ENCODE measurements around the gene CLEC4G. TPM values are rescaled to one million over a fixed set of nuclear protein-coding genes. Genes with fewer than 3 reads are reported as not detected.

The CLEC4G gene
- total and polyA plus RNA-seq, 5 experiments from 2014 or later: not detected

GRCh38 chr19:7734220-7735203, 2.6 kb upstream of the CLEC4G start:
- Mint-ChIP-seq H3K27ac (no peak overlapping the region), H3K4me1 (peaks cover 2 to 20% (median 14%) of the 10 kb centered on the region in 4 donors), H3K27me3 (peaks cover 6 to 20% (median 13%) of the 10 kb centered on the region in 5 donors), H3K4me3 (no peak overlapping the region), H3K36me3 (no peaks in the 10 kb centered on the region), H3K9me3 (no peaks in the 10 kb centered on the region)
- DNase-seq: no peak
- no peak for ATAC-seq
- POLR2A ChIA-PET: interaction anchor here (0.7 kb wide), 1 partner anchor 64 kb away, joined by 3 read pairs; no protein-coding TSS in a partner anchor

- H3K27me3 Mint-ChIP-seq: peaks cover 13 to 31% (median 25%) of the 10 kb centered on the region in 5 donors
- DNase-seq (no peak), ATAC-seq (no peak)
- H3K4me1 Mint-ChIP-seq: peaks cover 4 to 30% (median 21%) of the 10 kb centered on the region in 4 donors
- POLR2A ChIA-PET: no interaction called here
- no peak overlapping the region for H3K4me3 Mint-ChIP-seq
- H3K36me3 Mint-ChIP-seq: peaks cover 0 to under 1% (median 0%) of the 10 kb centered on the region in 3 donors
- H3K9me3 Mint-ChIP-seq: no peaks in the 10 kb centered on the region
- H3K27ac Mint-ChIP-seq: no peak overlapping the region
These were observed 1.5 kb upstream of the CLEC4G start for GRCh38 chr19:7733376-7733775.

- DNase-seq: no peak
- Mint-ChIP-seq H3K9me3 (no peaks in the 10 kb centered on the region), H3K4me3 (peak overlapping the region in 2 of 10 donors; percentile 12 to 46), H3K27ac (peak overlapping the region in 1 of 10 donors; percentile 21), H3K27me3 (peaks cover 22 to 46% (median 36%) of the 10 kb centered on the region in 5 donors), H3K36me3 (peaks cover 0 to 3% (median 0%) of the 10 kb centered on the region in 3 donors), H3K4me1 (peaks cover 6 to 28% (median 24%) of the 10 kb centered on the region in 4 donors)
- ATAC-seq: no peak
- POLR2A ChIA-PET: interaction anchor here (1.2 kb wide), 1 partner anchor 10 kb away, joined by 3 read pairs; no protein-coding TSS in a partner anchor
These were observed 295 bp downstream of the CLEC4G start for GRCh38 chr19:7731615-7732014.

DNA sequence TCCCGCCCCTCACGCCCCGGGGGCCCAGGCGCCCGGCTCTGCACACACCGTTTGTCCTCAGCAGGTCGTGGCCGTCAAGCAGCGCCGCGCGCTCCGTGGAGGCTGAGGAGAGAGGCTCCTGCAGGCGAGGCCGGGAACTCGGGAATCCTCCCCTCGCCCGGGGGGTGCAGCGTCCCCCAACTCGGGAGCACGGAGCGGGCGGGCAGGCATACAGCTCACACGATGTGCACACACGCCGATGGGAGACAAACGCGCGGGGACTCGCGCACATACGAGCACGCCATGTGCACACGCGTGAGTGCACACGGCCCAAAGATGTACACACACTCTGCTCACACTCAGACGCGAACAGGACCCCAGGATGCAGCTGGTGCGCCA, 703 bp downstream of the CLEC4G start:
- no peak overlapping the region for H3K27ac Mint-ChIP-seq
- peaks cover 0 to 3% (median 0%) of the 10 kb centered on the region in 3 donors for H3K36me3 Mint-ChIP-seq
- ATAC-seq: no peak
- DNase-seq: no peak
- H3K4me1 Mint-ChIP-seq: peaks cover 6 to 28% (median 22%) of the 10 kb centered on the region in 4 donors
- POLR2A ChIA-PET: interaction anchor here (0.6 to 1.2 kb wide), 2 partner anchors 9 to 14 kb away, joined by 3 to 4 read pairs; no protein-coding TSS in a partner anchor
- peak overlapping the region in 1 of 10 donors; percentile 46 for H3K4me3 Mint-ChIP-seq
- H3K27me3 Mint-ChIP-seq: peaks cover 22 to 50% (median 36%) of the 10 kb centered on the region in 5 donors
- no peaks in the 10 kb centered on the region for H3K9me3 Mint-ChIP-seq

DNA sequence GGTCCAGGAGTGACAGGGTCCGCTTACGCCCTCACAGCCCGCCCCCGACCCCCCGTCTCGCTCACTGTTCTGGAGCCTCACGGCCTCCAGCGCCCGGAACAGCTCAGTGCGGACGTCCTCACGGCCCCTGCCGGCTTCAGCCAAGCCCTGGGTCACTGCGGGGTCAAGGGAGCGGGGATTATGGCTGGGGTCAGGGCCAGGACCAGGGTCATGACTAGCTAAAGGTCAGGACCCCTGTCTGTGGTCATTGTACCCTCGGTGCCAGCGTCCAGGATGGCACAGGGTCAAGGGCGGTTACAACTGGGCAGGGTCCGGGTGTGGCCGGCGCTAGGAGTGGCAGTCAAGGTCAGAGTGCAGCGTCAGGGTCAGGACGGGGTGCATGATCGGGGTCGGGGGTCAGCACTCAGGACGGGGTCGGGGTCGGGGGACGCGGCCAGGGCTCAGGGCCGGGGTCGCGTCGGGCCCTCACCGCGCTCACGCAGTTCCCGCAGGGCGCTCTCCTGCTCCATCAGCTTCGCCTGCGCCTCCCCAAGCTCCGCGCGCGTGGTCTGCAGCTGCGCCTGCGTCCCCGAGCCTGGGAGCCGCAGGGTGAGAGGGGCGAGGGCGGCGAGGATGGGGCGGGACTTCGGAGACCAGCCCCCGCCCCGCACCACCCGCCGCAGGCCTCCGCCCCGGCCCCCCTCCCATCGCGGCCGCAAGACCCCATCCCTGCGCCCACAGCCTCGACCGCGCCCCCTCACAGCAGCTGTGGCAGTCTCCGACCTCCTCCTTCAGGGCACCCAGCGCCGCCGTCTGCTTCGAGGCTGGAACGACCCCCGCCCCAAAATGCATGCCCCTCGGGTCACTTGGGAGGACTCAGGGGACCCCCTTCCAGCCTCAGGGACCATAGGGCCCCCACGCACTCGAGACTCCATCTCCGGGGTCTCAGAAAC, 1.4 kb downstream of the CLEC4G start:
- H3K9me3 Mint-ChIP-seq: no peaks in the 10 kb centered on the region
- DNase-seq (no peak), ATAC-seq (peak; percentile 20 to 49)
- H3K27ac Mint-ChIP-seq: no peak overlapping the region
- peak overlapping the region in 6 of 10 donors; percentile 10 to 82 (median 64) for H3K4me3 Mint-ChIP-seq
- H3K27me3 Mint-ChIP-seq: peaks cover 22 to 51% (median 36%) of the 10 kb centered on the region in 5 donors
- POLR2A ChIA-PET: interaction anchor here (0.6 to 0.7 kb wide), 2 partner anchors 15 to 25 kb away, joined by 3 to 4 read pairs; no protein-coding TSS in a partner anchor
- H3K4me1 Mint-ChIP-seq: peaks cover 6 to 28% (median 22%) of the 10 kb centered on the region in 4 donors
- H3K36me3 Mint-ChIP-seq: peaks cover 0 to 3% (median 0%) of the 10 kb centered on the region in 3 donors

DNA sequence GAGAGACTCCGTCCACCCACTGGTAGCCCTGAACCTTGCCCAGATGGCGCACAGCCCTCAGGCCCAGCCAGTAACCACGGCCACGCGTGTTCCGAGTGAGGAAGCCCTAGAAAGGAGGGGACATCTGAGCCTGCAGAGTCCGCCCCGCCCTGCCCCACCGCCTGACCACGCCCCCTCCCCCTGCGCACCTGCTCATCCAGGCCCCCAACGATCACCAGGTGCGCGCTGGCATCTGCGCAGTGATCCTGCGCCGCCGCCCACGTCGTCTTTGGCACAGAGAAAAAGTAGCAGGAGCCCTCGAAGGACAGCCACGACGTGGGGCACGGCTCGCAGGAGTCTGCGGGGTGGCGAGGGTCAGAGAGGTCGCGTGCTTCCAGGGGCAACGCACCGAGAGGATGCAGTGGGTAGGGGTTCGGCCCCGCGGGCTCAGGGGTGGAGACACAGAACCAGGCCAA, 2.1 kb downstream of the CLEC4G start:
- H3K27me3 Mint-ChIP-seq: peaks cover 22 to 51% (median 36%) of the 10 kb centered on the region in 5 donors
- peaks cover 0 to 3% (median 0%) of the 10 kb centered on the region in 3 donors for H3K36me3 Mint-ChIP-seq
- peak; percentile 62 to 67 for ATAC-seq
- H3K4me1 Mint-ChIP-seq: peaks cover 6 to 28% (median 22%) of the 10 kb centered on the region in 4 donors
- POLR2A ChIA-PET: interaction anchor here (0.7 kb wide), 1 partner anchor 25 kb away, joined by 3 read pairs; no protein-coding TSS in a partner anchor
- peak in 4 of 10 donors; percentile 16 to 28 (median 21) for DNase-seq
- peak overlapping the region; percentile 28 to 82 (median 70) for H3K4me3 Mint-ChIP-seq
- H3K27ac Mint-ChIP-seq: peak overlapping the region in 1 of 10 donors; percentile 22
- H3K9me3 Mint-ChIP-seq: no peaks in the 10 kb centered on the region

DNA sequence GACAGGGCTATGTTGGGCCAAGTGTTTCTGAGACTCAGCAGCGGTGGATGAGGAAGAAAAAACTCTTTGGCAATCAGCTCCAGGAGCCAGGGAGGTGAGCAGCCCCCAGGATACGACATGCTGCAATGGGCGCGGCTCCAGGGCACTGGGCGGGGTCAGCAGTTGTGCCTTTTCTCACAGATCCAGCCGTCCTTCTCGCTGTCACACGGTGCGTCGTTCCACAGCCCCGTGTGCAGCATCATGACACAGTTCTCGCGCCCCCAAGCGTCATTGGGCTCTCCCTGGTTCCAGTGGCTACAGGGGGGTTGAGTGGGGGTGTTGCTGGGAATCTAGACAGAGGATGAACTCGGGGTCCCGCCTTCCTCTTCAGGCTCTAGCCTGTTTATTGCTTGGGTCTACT, 2.7 kb downstream of the CLEC4G start:
- H3K36me3 Mint-ChIP-seq: peaks cover 0 to 3% (median 0%) of the 10 kb centered on the region in 3 donors
- ATAC-seq (peak in 1 of 2 donors; percentile 67), DNase-seq (no peak)
- H3K27ac Mint-ChIP-seq: peak overlapping the region in 2 of 10 donors; percentile 22 to 56
- POLR2A ChIA-PET: no interaction called here
- H3K9me3 Mint-ChIP-seq: no peaks in the 10 kb centered on the region
- peaks cover 22 to 51% (median 36%) of the 10 kb centered on the region in 5 donors for H3K27me3 Mint-ChIP-seq
- H3K4me3 Mint-ChIP-seq: peak overlapping the region in 6 of 10 donors; percentile 16 to 78 (median 65)
- H3K4me1 Mint-ChIP-seq: peaks cover 6 to 25% (median 22%) of the 10 kb centered on the region in 4 donors

GRCh38 chr19:7725791-7726190, 6.1 kb downstream of the CLEC4G start:
- peaks cover 19 to 42% (median 32%) of the 10 kb centered on the region in 5 donors for H3K27me3 Mint-ChIP-seq
- POLR2A ChIA-PET: interaction anchor here (0.7 kb wide), 1 partner anchor 22 kb away, joined by 4 read pairs; no protein-coding TSS in a partner anchor
- no peaks in the 10 kb centered on the region for H3K9me3 Mint-ChIP-seq
- no peak overlapping the region for H3K27ac Mint-ChIP-seq
- ATAC-seq (no peak), DNase-seq (no peak)
- no peak overlapping the region for H3K4me3 Mint-ChIP-seq
- peaks cover 6 to 28% (median 22%) of the 10 kb centered on the region in 4 donors for H3K4me1 Mint-ChIP-seq
- peaks cover 0 to 3% (median 0%) of the 10 kb centered on the region in 3 donors for H3K36me3 Mint-ChIP-seq

- Mint-ChIP-seq H3K36me3 (no peaks in the 10 kb centered on the region), H3K27me3 (peaks cover 0 to 11% (median under 1%) of the 10 kb centered on the region in 5 donors), H3K4me1 (peaks cover 0 to 33% (median 17%) of the 10 kb centered on the region in 4 donors), H3K27ac (no peak overlapping the region), H3K4me3 (no peak overlapping the region), H3K9me3 (no peaks in the 10 kb centered on the region)
- POLR2A ChIA-PET: interaction anchor here (1.1 kb wide), 2 partner anchors 10 to 12 kb away, joined by 3 to 4 read pairs; partner anchors contain the start of gene CLEC4G
- ATAC-seq (no peak), DNase-seq (no peak)
These were observed 9.7 kb downstream of the CLEC4G start for GRCh38 chr19:7722231-7722651.

DNA sequence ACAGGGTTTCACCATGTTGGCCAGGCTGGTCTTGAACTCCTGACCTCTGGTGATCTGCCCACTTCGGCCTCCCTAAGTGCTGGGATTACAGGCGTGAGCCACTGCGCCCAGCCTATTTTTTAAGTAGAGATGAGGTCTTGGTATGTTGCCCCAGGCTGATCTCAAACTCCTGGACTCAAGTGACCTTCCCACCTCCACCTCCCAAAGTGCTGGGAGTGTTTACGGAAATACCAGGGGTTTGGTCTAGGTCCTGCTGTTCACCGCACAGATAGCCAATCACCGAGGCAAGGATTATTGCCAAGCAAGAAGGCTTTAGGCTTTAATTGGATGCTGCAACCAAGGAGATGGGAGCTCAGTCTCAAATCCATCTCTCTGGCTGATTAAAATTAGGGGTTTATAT, 11.6 kb downstream of the CLEC4G start:
- H3K4me1 Mint-ChIP-seq: peaks cover 0 to 44% (median 20%) of the 10 kb centered on the region in 4 donors
- DNase-seq (no peak), ATAC-seq (no peak)
- no peaks in the 10 kb centered on the region for H3K27me3 Mint-ChIP-seq
- no peak overlapping the region for H3K4me3 Mint-ChIP-seq
- POLR2A ChIA-PET: interaction anchor here (0.5 to 2.1 kb wide), 3 partner anchors 14 to 39 kb away, joined by 3 to 12 read pairs (median 5); no protein-coding TSS in a partner anchor
- H3K27ac Mint-ChIP-seq: no peak overlapping the region
- peaks cover 0 to 6% (median 0%) of the 10 kb centered on the region in 9 donors for H3K9me3 Mint-ChIP-seq
- no peaks in the 10 kb centered on the region for H3K36me3 Mint-ChIP-seq

- Mint-ChIP-seq H3K36me3 (no peaks in the 10 kb centered on the region), H3K4me1 (peaks cover 0 to 55% (median 23%) of the 10 kb centered on the region in 4 donors), H3K27ac (peak overlapping the region; percentile 25 to 95 (median 89)), H3K9me3 (peaks cover 0 to 6% (median 0%) of the 10 kb centered on the region in 9 donors), H3K4me3 (peak overlapping the region; percentile 42 to 79 (median 68)), H3K27me3 (no peaks in the 10 kb centered on the region)
- ATAC-seq (peak; percentile 93 to 94), DNase-seq (peak in 5 of 10 donors; percentile 23 to 58 (median 30))
- POLR2A ChIA-PET: interaction anchor here (0.6 to 2.1 kb wide), 4 partner anchors 13 to 92 kb away, joined by 3 to 12 read pairs (median 4); no protein-coding TSS in a partner anchor
These were observed 13.2 kb downstream of the CLEC4G start for GRCh38 chr19:7718668-7719067.

Data from naive thymus-derived CD8-positive, alpha-beta T cell (primary cell).